Activated naive CD4-positive, alpha-beta T cell treated with anti-CD3 and anti-CD28 coated beads, Interleukin-2, amount 10 ng/mL, durations not matched to agents 7 days and 5 days (primary cell): Measurements from ENCODE around the gene METTL26.
A peak's percentile ranks its signal among the peaks of the same experiment; 100 is the strongest.
"Not testable (repeated sequence)": the region's sequence is repeated elsewhere in the genome, so short reads cannot be mapped to it uniquely, and the experiment has no call there.

ENCODE experiments used
- CTCF ChIA-PET: fragments of 350-600 bp; sonication (Branson Sonifier 250); formaldehyde crosslinking; loops from one replicate; lab custom pipeline; 2021; ENCODE audit warnings: antibody characterized with exemption; lab: Charles Lee
- DNase-seq: peaks from one replicate; pipeline ENCODE4 v3.0.0-alpha.2; 2020
- H3K27ac Mint-ChIP-seq: one replicate; pipeline ENCODE4 v1.8.0; 2021; ENCODE audit warnings: mild to moderate bottlenecking, moderate library complexity, mixed read lengths
- H3K27me3 Mint-ChIP-seq: one replicate; pipeline ENCODE4 v1.8.0; 2021; ENCODE audit warnings: mild to moderate bottlenecking, mixed read lengths
- H3K36me3 Mint-ChIP-seq: one replicate; pipeline ENCODE4 v1.8.0; 2021; ENCODE audit warnings: mixed read lengths
- H3K4me1 Mint-ChIP-seq: one replicate; pipeline ENCODE4 v1.8.0; 2021; ENCODE audit warnings: mixed read lengths
- H3K4me3 Mint-ChIP-seq: one replicate; pipeline ENCODE4 v1.8.0; 2021; ENCODE audit warnings: mild to moderate bottlenecking, moderate library complexity, mixed read lengths
- H3K9me3 Mint-ChIP-seq: one replicate; pipeline ENCODE4 v1.8.0; 2021; ENCODE audit warnings: mixed read lengths

METTL26 gene

DNA sequence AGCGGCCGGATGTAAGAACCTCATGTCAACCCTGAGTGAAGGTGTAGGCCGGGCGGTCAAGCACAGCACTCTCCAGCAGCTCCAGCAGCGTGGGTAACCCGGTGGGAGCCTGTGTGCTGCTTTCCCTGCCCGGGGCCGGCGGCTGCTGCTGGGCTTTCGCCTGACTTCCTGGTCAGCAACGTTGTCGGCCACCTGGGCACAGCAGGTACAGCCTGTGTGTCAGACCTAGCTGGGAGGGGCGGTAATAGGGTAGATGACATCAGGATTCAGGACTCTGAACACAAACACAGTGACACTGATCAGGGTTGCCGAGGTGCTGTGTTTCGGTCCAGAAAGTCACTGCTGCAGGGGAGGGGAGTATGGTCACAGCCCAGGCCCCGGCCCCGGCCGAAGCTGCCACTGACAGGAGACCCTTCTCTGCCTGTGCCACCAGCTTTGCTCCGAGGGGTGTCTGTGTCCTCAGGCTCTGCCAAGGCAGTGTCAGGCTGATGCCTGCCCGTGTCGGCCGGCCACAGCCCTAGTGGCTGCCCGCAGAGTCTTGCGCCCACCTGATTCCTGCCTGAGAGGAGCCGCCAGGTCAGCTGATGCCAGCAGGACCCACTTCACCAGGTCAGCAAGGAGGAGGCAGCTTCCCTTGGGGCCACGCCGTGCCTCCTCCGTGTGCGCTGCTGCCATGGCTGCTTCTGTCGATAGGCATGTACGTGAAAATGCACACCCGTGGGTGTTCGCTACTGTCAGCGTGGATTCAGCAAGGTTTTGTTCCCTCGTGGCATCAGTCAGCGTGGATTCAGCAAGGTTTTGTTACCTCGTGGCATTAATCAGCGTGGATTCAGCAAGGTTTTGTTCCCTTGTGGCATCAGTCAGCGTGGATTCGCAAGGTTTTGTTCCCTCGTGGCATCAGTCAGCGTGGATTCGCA is 37.0 kb downstream of the METTL26 start:
- no peaks in the 10 kb centered on the region for H3K27me3 Mint-ChIP-seq
- DNase-seq: no peak
- H3K27ac Mint-ChIP-seq: no peak overlapping the region
- H3K4me3 Mint-ChIP-seq: no peak overlapping the region
- CTCF ChIA-PET: no interaction called here
- H3K9me3 Mint-ChIP-seq: no peaks in the 10 kb centered on the region
- peaks cover 1% of the 10 kb centered on the region for H3K4me1 Mint-ChIP-seq
- peaks cover 15% of the 10 kb centered on the region for H3K36me3 Mint-ChIP-seq

DNA sequence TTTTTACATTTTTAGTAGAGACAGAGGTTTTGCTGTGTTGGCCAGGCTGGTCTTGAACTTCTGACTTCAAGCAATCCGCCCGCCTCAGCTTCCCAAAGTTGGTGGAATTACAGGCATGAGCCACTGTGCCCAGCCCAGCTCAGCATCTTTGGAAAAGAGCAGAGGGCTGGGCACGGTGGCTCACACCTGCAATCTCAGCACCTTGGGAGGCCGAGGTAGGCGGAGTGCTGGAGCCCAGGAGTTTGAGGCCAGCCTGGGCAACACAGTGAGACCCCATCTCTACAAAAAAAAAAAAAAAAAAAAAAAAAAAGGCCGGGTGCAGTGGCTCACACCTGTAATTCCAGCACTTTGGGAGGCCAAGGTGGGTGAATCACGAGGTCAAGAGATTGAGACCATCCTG is 38.5 kb downstream of the METTL26 start:
- peaks cover 15% of the 10 kb centered on the region for H3K36me3 Mint-ChIP-seq
- CTCF ChIA-PET, H3K4me3 Mint-ChIP-seq, H3K9me3 Mint-ChIP-seq, H3K27ac Mint-ChIP-seq, DNase-seq, H3K4me1 Mint-ChIP-seq, H3K27me3 Mint-ChIP-seq: not testable (repeated sequence)

DNA sequence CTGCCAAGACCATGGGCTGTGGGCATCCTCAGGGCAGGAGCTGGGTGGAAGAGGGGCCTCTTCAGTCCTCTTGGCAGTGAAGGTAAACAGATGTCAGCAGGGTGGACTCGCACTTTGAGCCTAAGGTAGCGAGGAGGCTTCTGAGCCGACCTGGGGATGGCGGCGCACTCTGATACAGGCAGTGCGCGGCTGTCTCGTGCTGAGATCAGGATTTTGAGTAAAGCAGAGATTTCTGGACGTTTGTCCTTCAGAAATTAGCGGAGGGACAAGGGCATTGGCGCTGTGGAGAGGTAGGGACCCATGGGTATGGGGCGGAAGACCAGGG is 39.4 kb downstream of the METTL26 start:
- H3K4me3 Mint-ChIP-seq: no peak overlapping the region
- no peaks in the 10 kb centered on the region for H3K9me3 Mint-ChIP-seq
- H3K27me3 Mint-ChIP-seq: no peaks in the 10 kb centered on the region
- no peak overlapping the region for H3K27ac Mint-ChIP-seq
- no peak for DNase-seq
- CTCF ChIA-PET: no interaction called here
- peaks cover 15% of the 10 kb centered on the region for H3K36me3 Mint-ChIP-seq
- H3K4me1 Mint-ChIP-seq: peaks cover 12% of the 10 kb centered on the region

DNA sequence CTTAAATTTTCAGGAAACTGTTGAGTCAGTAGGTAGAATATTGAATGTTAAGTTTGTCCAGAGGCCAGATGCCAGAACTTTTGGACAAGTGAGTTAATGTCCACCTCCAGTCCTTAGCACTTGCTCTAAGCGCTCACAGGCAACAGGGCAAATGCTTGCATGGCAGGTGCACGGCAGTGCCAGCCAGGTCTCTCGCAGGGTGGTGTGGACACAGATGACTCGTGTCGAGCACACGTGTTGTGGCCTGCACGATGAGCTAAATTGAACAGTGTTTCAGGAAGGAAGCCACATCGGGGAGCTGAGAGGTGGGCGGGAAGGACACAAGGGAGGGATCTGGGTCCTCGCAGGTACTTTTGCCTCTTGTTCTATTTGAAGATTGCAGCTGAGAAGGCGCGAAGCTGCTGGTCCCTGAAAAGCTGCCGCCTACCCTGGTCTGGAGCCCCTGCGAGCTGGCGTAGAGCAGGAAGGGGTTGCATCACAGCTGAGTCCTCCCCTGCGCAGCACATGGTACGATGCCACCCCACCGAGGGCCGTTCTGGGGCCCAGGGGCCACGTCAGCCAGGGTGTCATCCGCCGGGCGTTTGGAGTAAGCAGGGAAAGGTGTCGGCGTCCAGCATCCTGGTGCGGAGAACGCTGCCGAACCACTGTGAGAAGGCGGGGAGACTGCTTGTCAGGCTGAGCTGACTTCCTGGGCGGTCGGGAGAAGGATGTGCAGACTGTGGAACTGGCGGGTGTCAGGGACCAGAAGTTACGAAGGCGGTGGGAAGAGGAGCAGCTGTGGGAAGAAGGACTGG is 40.0 kb downstream of the METTL26 start:
- DNase-seq: no peak
- Mint-ChIP-seq H3K4me1 (peaks cover 16% of the 10 kb centered on the region), H3K36me3 (peaks cover 15% of the 10 kb centered on the region), H3K9me3 (no peaks in the 10 kb centered on the region), H3K4me3 (no peak overlapping the region), H3K27me3 (no peaks in the 10 kb centered on the region), H3K27ac (no peak overlapping the region)
- CTCF ChIA-PET: no interaction called here

DNA sequence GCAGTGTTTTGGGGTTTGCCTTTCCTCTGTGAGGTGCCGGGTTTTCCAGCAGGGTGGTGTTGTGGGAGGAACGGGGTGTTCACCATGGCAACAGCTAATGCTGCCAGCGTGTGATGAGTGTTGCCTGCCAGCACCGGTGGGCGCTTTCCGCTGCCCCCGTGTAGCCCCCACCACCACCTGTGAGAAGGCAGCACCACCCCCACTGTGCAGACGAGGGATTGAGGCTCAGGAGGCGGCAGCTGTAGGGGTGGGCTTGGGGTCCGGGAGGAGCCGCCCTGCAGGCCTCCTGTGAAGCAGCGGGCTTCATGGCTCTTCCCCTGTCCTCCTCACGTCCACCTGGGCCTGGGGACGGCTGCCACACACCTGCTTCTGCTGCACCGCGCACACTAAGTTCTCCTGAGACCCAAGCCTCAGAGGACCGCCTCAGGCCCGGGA is 41.0 kb downstream of the METTL26 start:
- Mint-ChIP-seq H3K27ac (no peak overlapping the region), H3K4me3 (no peak overlapping the region), H3K4me1 (peaks cover 22% of the 10 kb centered on the region), H3K9me3 (no peaks in the 10 kb centered on the region), H3K36me3 (peaks cover 15% of the 10 kb centered on the region), H3K27me3 (no peaks in the 10 kb centered on the region)
- no peak for DNase-seq
- CTCF ChIA-PET: no interaction called here

DNA sequence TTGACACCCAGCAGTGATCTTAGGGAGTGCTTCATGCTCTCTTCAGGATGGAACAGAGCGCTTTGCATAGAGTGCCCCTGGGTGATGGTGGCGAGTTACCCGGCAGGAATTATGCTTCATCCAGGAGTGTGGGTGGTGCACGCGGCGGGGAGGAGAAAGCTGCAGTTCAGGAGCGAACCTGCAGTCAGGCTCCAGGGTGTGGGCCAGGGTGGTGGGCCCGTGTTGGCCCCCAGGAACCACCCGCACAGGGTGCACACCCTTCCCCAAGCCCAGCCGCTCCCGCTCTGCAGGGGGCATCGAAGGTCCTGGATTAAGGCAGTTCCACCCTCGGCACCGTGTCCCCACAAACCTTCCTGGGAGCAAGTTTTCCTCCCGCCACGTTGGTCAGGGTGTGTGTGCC is 42.3 kb downstream of the METTL26 start:
- Mint-ChIP-seq H3K9me3 (no peaks in the 10 kb centered on the region), H3K4me1 (peaks cover 22% of the 10 kb centered on the region), H3K4me3 (no peak overlapping the region), H3K36me3 (peaks cover 11% of the 10 kb centered on the region), H3K27me3 (no peaks in the 10 kb centered on the region), H3K27ac (no peak overlapping the region)
- no peak for DNase-seq
- CTCF ChIA-PET: no interaction called here

DNA sequence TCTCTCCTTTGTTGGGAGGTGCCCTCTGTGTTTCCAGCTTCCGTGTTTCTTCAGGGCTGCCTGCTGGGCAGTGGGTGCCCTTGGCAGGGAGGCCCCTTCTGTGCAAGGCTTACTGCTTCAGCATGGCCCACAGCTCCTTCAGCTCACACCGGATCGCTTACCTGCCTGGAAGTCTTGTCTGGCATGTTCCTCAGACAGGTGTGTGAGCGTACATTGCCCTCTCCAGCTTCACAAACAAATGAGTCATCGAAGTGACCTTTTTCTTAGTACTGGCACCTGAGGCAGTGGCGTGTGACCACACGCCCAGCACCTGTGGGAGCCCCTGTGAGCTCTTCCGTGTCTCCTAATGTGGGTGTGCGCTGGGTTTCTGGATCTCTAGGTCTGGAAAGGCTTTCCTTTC is 42.7 kb downstream of the METTL26 start:
- Mint-ChIP-seq H3K36me3 (peaks cover 8% of the 10 kb centered on the region), H3K27me3 (no peaks in the 10 kb centered on the region), H3K4me3 (no peak overlapping the region), H3K4me1 (peaks cover 22% of the 10 kb centered on the region), H3K27ac (no peak overlapping the region), H3K9me3 (no peaks in the 10 kb centered on the region)
- CTCF ChIA-PET: interaction anchor here (0.9 kb wide), 1 partner anchor 14 kb away, joined by 3 read pairs; no protein-coding TSS in a partner anchor
- no peak for DNase-seq

DNA sequence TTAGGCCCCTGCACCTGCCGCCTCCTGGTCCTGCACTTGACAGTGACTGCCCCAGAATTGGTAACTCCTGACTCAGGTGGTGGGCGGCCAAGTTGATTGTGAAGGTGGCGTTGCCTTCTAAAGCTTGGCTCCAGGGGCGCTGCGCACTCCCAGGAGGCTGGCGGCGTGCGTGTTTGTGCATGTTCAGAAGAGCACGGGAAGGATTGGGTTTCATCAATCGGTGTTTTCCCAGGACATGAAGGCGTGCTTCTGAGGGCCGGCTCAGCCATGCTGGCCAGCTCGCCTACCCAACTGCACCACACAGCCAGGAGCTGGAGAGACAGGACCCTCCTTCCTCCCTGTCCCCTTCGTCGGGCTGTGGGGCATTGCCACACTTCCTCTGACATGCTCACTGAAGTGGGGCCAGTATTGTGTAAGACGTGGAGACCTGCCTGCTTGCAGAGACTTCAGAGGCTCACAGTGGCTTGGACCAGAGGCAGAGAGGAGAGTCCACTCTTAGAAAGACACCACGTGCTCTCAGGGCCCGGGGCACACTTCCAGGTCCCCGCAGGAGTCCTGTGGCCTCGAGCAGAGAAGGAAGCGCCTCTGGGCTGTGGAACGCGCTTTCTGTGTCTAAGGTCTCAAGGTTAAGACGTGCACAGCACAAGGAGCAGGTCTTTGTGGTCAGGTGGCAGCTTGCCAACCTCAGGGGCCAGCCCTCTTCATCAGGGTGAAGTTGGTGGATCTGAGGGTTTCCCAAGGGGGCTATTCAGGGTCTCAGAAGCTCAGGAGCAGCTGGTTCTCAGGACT is 43.4 kb downstream of the METTL26 start:
- no peak for DNase-seq
- Mint-ChIP-seq H3K27me3 (no peaks in the 10 kb centered on the region), H3K36me3 (peaks cover 8% of the 10 kb centered on the region), H3K4me3 (no peak overlapping the region), H3K4me1 (peaks cover 28% of the 10 kb centered on the region), H3K27ac (no peak overlapping the region), H3K9me3 (no peaks in the 10 kb centered on the region)
- CTCF ChIA-PET: interaction anchor here (0.9 kb wide), 1 partner anchor 14 kb away, joined by 3 read pairs; no protein-coding TSS in a partner anchor

DNA sequence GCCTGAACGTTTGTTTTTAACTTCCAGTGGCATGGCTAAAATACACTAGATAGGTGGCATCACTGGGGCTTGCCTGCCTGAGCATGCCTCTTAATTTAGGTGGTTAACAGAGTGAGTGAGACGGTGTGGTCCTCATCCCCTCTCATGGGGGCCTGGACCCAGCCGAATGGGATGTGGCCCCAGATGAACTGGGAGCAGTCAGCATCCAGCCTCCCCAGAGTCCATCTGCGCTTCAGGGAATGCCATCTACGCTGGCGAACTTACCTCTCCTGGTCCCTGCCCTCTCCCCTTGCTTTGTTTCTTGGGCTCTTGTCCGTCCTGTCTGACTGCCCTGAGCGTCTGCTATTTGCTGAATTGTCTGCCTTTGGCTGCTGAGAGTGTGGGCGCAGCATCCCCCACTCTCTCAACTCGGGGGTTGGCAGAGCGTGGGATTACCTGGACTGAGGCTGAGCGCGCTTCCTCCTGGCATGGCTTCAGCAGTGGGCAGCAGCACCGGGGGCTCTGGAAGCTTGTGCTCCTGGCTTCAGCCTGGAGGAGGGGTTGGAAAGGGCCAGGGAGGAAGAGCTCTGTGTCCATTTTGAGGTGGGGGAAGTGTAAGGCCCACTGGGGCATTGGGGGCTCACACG is 44.1 kb downstream of the METTL26 start:
- Mint-ChIP-seq H3K36me3 (peaks cover 9% of the 10 kb centered on the region), H3K4me3 (peak overlapping the region; percentile 74), H3K27me3 (no peaks in the 10 kb centered on the region), H3K9me3 (no peaks in the 10 kb centered on the region), H3K4me1 (peaks cover 33% of the 10 kb centered on the region), H3K27ac (no peak overlapping the region)
- DNase-seq: no peak
- CTCF ChIA-PET: no interaction called here

DNA sequence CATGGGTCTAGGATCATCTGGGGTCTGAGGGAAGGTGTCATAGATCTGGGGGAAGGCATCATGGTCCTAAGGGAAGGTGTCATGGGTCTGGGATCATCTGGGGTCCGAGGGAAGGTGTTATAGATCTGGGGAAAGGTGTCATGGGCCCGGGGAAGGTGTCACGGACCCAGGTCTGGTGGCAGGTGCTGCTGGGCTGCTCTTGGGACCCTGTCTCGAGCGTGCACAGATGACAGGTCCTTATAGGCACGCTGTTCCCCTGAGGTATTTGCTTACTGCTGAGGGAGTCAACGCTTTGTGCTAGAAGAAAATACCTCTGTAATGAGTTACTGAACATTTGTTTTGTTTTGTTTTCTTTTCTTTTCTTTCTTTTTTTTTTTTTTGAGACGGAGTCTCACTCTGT is 44.9 kb downstream of the METTL26 start:
- Mint-ChIP-seq H3K9me3 (no peaks in the 10 kb centered on the region), H3K27ac (no peak overlapping the region), H3K4me1 (peaks cover 33% of the 10 kb centered on the region), H3K27me3 (no peaks in the 10 kb centered on the region), H3K4me3 (peak overlapping the region; percentile 74), H3K36me3 (peaks cover 5% of the 10 kb centered on the region)
- CTCF ChIA-PET: no interaction called here
- DNase-seq: no peak

DNA sequence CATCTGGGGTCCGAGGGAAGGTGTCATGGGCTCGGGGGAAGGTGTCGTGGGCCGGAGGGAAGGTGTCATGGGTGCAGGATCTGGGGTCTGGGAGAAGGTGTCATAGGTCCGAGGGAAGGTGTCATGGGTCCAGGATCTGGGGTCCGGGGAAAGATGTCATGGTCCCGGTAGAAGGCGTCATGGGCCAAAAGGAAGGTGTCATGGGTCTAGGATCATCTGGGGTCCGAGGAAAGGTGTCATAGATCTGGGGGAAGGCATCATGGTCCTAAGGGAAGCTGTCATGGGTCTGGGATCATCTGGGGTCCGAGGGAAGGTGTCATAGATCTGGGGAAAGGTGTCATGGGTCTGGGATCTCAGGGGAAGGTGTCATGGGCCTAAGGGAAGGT is 45.3 kb downstream of the METTL26 start:
- CTCF ChIA-PET: interaction anchor here (1.0 kb wide), 1 partner anchor 12 kb away, joined by 4 read pairs; no protein-coding TSS in a partner anchor
- no peak for DNase-seq
- Mint-ChIP-seq H3K36me3 (peaks cover 3% of the 10 kb centered on the region), H3K27ac (peak overlapping the region; percentile 64), H3K27me3 (no peaks in the 10 kb centered on the region), H3K4me3 (peak overlapping the region; percentile 74), H3K9me3 (no peaks in the 10 kb centered on the region), H3K4me1 (peaks cover 33% of the 10 kb centered on the region)

DNA sequence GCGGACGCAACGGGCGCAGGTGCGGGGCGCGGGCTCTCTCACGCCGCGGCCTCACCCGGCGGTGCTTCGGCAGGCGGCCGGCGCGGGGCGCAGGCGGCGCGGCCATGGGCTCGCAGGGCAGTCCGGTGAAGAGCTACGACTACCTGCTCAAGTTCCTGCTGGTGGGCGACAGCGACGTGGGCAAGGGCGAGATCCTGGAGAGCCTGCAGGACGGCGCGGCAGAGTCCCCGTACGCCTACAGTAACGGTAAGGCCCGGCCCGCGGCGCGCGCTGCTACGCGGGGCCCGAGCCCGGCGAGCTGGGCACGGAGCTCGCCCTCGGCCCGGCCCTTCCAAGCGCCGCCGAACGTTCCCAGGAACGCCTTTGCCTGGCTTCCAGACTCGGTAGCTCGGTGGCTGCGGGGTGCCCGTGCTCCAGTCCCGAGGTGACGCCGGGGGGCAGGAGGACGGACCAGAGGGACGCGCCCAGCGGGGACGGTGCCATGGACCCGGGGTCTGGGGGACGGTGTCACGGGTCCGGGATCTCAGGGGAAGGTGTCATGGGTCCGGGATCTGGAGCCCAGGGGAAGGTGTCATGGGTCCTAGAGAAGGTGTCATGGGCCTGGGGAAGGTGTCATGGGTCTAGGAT is 45.8 kb downstream of the METTL26 start:
- peak overlapping the region; percentile 74 for H3K4me3 Mint-ChIP-seq
- CTCF ChIA-PET: interaction anchor here (1.0 kb wide), 1 partner anchor 11 kb away, joined by 4 read pairs; no protein-coding TSS in a partner anchor
- peaks cover 33% of the 10 kb centered on the region for H3K4me1 Mint-ChIP-seq
- peaks cover 2% of the 10 kb centered on the region for H3K27me3 Mint-ChIP-seq
- DNase-seq: no peak
- peak overlapping the region; percentile 64 for H3K27ac Mint-ChIP-seq
- H3K36me3 Mint-ChIP-seq: peaks cover 2% of the 10 kb centered on the region
- H3K9me3 Mint-ChIP-seq: no peaks in the 10 kb centered on the region

DNA sequence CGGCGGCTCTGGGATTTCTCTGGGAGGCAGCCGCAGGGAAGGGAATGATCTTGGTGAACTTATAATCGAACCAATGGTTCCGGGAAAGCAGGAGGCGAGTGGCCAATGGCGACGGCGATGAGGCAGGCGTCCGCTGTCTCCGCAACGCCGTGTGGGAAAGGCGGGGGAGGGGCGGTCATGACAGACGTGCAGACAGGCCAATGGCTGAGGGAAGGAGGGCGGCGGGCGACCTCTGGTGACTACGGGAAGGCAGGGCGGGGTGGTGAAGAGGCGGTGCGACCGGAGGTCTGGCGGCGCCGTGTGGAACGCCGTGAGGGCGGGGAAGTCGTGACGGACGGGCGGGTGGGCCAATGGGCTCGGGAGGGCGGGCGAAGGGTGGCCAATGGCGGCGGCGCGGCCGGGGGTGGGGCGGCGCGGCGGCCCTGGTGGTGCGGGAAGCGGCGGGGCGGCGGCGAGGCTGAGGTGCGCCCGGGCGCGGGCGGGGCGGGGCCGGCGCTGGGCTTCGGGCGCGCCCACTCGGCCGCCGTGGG is 46.4 kb downstream of the METTL26 start, which contains the start of gene RAB40C:
TSS of gene RAB40C (plus strand) at position 409 of the 530 bp plus-strand sequence. CDS start 226 bp downstream, outside the sequence.
- Mint-ChIP-seq H3K27ac (peak within 1 kb of the TSS; percentile 99), H3K36me3 (peaks cover 2% of the 10 kb centered on the region), H3K9me3 (no peaks in the 10 kb centered on the region), H3K4me3 (peak within 1 kb of the TSS; percentile 88), H3K27me3 (peaks cover 4% of the 10 kb centered on the region), H3K4me1 (peaks cover 33% of the 10 kb centered on the region)
- CTCF ChIA-PET: interaction anchor here (1.0 kb wide), 1 partner anchor 11 kb away, joined by 4 read pairs; no protein-coding TSS in a partner anchor
- DNase-seq: peak; percentile 99
